NOMO-1 (cell line): ENCODE results near the gene VWC2.

Source experiments
- DNase-seq, 2 experiments: peaks; one replicate each; lab custom pipeline; 2025; ENCODE audit not compliant: unreplicated experiment in 2 of 2; lab: John Stamatoyannopoulos, UW

The VWC2 gene

GRCh38 chr7:49781996-49782395, 8.6 kb downstream of the VWC2 start:
- no peak for DNase-seq

- no peak for DNase-seq
These were observed 10.0 kb downstream of the VWC2 start for GRCh38 chr7:49783446-49783845.

DNA sequence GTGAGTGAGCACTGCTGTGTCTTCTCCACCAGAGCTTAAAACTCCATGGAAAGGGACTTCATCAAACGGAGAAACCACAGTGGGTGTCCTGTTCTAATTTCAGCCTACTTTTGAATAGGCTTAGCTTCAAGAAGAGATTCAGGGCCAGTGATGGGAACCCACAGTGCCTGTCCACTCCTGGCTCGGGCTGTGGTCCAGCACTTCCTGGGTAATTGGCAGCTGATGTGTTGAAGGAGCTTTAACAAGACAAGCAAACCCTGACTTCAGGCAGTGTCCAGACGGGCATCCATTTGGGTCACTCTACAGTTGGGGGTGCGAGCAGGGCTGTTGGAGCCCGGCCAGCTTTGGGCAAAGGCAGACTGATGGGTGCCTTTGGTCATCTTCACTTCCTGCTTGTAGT, 14.5 kb downstream of the VWC2 start:
- DNase-seq, result no peak

DNA sequence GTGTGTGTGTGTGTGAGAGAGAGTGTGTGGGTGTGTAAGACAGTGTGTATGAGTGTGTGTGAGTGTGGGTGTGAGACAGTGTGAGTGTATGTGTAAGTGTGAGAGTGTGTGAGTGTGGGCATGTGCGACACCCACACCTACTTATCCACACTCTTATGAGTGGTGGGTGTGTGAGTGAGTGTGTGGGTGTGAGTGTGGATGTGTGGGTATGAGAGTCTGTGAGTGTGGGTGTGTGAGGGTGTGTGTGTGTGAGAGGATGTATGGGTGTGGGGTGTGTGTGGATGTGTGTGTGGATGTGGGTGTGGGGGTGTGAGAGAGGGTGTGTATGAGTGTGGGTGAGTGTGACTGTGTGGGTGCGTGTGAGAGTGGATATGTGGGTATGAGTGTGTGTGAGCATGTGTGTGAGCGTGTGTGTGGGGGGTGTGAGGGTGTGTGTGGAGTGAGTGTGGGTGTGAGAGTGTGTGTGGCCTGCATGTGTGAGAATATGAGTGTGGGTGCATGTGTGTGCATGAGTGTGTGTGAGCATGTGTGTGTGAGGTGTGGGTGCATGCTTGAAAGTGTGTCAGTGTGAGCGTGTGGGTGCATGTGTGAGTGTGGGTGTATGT, 15.1 kb downstream of the VWC2 start:
- DNase-seq, result no peak

DNA sequence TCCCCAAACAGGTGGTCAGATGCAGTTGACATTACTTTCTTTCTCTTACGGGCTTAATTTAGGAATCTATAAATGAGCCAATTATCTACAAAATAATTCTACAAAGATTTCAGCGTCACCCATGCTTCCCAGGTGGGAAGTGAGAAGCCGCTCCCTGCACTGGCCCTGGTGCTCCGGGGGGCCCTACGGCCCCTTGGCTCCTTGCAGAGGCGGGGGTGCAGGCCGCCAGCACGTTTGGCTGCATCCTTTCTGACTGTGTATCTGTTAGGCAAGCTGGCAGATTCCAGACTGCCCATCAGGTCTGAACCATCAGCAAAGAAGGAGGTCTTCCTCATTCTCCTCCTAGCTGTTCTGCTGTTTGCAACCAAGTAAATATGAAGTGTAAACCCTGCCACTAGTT, 16.3 kb downstream of the VWC2 start:
- no peak for DNase-seq

- DNase-seq, result no peak
These were observed 16.8 kb downstream of the VWC2 start for GRCh38 chr7:49790209-49790608.

DNA sequence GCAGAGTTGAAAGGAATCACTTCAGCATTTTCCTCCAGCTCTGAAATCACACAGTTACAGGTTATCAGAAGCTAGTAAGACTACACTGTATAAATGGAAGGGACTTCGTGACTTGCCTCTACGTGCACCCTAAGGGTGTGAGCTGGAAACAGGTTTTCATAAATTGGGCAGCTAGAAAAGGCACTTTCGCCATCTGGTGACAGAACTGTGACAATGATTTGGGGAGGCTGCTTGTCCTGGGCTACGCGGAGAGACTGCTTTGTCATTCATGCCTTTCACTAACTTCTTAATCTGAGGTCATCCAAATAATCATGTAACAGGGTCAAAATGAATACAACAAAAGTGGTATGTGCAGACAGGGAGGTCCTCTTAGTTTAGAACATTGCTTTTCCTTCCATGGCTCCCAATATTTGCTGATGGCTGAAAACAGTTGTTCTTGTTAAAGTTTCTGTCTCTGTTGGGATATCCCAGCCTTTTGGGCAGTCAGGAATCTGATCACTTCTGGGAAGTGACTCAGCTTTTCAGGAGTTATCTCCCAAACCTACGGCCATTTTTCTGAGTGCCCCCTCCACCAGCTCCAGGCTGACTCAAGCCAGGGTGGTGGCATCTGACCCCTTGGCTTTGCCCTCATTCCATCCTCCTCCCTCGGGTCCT, 17.8 kb downstream of the VWC2 start:
- peak; percentile 42 for DNase-seq

DNA sequence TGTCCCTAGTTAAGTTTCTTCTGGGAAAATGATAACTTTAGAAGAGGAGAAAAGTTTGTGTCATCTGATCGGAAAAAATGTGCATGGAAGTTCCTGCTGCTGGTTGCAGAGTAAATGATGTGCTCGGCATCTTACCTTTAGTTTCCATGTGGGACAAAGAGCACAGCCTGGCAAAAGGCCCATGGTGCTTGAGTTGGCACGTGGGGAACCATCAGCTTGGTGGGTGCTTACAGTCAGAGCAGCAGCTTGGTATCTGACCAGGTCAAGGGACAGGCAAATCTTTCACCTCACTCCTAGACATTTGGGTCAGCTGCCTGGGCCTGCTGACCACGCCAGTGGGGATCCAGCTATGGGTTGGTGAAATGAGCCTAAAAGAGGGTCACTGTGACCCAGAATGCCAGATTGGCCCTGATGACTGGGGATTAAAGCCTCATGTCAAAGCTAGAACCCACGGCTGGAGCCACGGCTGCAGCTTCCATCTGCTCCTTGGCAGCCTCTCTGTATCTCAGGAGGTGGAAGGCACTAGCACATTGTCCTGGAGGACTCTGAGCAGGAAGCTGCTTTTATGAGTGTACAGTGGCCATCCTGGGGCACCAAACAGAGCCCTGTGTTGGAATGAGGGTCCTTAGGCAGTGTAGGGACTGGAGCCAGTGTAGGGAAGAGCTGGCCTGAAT, 24.7 kb downstream of the VWC2 start:
- no peak for DNase-seq

DNA sequence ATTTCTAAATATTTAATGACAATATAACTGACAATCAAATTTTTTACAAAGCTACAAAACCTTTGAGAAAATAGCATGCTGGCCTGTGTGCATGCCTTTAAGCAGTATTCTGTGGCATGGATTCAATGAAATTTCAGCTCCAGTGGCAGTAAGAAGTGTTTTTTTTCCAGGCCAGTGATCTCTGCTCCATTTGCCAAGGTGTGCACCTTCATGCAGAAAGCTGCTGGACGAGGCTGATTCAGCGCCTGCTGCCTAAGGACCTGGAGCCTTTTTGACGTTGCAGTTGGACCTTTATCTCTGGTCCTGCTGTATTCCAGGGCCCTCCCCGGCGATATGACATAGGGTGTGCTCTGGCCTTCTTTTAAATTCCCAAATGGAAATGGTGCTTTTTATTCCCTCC, 26.6 kb downstream of the VWC2 start:
- no peak for DNase-seq

GRCh38 chr7:49802600-49802999, 29.2 kb downstream of the VWC2 start:
- DNase-seq, result no peak

- no peak for DNase-seq
These were observed 30.4 kb downstream of the VWC2 start for GRCh38 chr7:49803812-49804211.

DNA sequence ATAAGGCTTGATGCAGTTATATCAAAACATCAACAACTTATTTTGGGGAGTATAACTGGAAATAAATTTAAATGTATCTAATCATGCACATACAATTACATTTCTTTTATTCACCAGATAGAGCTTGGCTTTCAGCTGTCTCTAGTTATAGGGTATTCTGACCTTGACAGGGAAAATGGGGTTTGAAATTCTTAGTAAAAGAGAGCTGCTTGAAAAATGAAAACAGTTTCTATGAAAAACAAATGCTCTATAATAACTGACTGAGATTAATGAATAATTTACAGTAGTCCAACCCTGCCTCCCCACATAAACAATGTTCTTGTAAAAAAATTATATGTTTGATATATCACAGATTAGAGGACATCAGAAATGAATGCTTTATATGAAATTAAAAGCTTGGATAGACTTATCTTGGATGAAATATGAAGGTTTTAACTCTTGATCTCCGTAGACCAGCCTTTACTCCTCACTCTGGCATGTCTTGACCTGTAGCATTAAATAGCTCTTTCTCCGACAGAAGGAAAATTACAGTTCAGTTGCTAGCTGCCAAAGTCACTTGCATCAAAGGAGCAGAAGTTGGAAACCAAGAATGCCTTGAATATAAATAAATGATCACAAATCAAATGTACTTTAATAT, 32.1 kb downstream of the VWC2 start:
- no peak for DNase-seq

DNA sequence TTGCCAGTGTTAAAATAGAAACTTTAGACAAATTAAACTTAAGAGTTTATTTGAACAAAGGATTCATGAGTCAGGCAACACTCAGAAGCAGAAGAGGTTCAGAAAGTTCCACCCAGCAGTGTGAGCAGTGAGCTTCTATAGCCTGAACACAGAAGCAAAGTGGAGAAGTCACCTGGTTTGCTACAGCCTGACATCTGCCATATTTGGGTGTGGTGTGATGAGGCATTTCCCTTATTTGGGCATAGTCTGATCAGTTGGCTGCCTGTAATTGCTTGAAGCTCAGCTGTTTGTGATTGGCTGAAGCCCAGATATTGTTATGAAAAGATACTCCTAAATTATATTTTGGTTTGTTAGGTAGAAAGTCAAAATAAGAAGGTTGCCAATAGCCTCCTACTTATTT, 39.1 kb downstream of the VWC2 start:
- peak in 1 of 2 experiments; percentile 7 for DNase-seq

DNA sequence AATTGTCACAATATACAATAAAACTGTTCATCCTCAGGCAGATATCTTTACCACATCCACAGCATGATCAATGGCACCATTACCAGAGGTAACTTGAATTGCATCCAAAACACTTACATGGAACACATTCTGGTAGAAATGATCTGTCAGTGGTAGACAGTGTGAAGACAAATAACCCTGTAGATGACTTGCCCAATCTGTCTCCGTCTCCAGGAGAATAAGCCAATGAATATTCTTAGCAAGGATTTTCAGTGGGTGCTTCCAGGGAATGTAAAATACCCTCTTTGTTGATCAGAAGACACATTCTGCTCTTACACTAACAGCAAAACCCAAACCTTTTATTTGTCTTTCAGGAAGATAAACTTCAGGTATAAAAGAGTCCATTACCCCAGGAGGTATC, 43.8 kb downstream of the VWC2 start:
- DNase-seq, result no peak

GRCh38 chr7:49821181-49821580, 47.7 kb downstream of the VWC2 start:
- no peak for DNase-seq

GRCh38 chr7:49822856-49823255, 49.4 kb downstream of the VWC2 start:
- DNase-seq, result no peak

- peak in 1 of 2 experiments; percentile 1 for DNase-seq
These were observed 50.1 kb downstream of the VWC2 start for GRCh38 chr7:49823566-49823965.

- DNase-seq, result no peak
These were observed 66.6 kb downstream of the VWC2 start for GRCh38 chr7:49839863-49840645.

- DNase-seq, result no peak
These were observed 67.4 kb downstream of the VWC2 start for GRCh38 chr7:49840751-49841405.

GRCh38 chr7:49845626-49846025, 72.2 kb downstream of the VWC2 start:
- DNase-seq, result no peak
